Amygdala (tissue), 56 donors: ENCODE results near the gene TP53BP2.
"Not testable (repeated sequence)": the region's sequence is repeated elsewhere in the genome, so short reads cannot be mapped to it uniquely, and the experiment has no call there.

ENCODE experiments used
- DNase-seq, 56 donors: peaks; one replicate each; lab custom pipeline; 2025; lab: John Stamatoyannopoulos, UW

TP53BP2 gene

DNA sequence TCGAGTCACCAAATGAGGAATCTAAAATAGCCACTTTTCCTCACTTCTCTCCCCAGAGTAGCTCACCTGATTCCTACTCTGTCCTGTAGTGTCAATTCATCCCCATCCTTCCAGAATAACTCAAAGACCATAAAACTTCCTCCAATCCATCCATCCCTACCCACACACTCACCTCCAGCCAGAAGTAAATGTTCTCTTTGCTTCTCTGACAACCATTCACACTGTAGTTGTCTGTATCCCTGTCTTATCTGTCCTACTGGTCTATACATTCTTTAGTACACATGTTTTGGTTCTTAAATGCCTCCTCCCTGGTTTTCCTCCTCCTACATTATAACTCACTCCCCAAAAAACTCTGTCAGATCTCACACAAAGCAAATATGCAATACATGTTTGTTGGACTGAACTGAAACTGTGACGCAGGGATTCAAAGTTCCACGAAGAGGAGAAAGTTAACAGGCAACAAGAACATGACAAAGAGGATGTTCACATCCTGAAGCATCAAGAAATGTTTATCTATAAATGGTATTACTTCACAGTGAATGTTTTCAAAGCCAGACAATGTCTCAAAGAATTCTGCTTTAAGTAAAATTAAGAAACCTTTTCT, 11.0 kb downstream of the TP53BP2 start:
- no peak for DNase-seq

DNA sequence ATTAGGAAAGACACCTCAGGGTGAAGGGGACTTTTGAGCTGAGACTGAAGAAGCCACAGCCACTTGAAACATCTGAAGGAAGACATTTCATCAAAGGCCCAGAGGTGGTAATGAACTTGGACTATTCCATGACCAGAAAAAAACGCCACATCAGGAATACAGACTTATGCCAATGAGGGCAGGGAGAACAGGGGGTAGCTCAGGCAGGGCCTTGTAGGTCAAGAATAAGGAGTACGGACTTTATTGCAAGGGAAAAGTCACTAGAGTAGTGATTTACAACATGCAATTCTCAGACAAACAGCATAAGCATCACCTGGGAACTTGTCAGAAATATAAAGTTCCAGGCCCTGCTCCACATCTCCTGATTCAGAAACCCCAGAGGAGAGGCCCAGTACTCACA, 11.8 kb downstream of the TP53BP2 start:
- no peak for DNase-seq

DNA sequence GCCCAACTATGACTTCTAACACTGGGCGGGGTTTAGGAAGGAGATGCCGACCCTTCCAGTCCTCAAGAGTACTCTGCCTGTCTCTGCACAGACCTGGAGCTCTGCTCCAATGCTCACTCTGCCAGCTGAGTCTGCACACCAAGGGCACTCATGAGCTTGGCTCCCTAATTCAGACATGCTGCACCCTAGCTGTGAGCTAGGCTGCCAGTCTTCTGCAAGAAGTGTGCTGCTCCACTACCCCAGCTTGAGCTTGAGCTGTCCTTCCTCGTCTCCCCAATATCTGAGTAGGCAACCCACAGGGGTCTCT, 13.2 kb downstream of the TP53BP2 start:
- DNase-seq, result peak in 14 of 56 donors; percentile 5 to 51 (median 14)

DNA sequence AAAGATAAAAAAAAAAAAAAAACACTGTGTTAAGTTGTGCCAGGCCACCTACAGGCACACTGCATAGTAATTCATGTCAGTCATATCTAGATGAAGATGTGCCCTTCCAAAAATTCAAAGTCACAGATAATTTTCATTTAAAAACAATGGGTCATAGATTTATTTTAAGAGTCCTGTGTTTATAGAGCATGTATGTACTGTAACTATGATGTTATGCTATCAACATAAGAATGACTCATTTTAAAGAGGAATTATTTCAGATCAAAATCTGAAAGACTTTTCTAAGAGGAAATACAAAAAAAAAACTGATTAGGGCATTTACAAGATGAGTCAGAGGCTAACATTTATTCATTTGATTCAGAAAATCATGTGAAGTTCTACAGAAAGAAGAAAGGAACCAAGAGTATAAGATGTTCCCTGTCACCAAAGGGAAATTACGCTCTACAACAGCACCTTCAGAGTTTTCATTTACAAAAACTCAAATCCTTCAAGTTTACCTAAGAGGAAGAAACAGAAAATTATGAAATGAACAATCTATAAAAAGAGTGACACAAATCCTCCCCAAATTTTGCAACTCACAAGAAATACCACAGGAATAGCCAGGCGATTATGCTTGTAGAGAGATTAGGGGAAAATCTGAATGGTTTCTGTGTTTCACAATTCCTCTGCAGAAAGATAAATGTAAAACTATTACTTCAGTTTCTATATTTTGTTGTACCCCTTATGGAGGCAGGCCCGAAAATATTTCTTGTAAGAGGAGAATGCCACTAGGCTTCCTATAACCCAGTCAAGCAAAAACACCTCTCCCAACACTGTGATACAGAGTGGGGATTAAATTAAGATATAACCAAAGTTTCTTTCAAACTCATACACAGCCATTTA, 13.8 kb downstream of the TP53BP2 start:
- DNase-seq, result no peak

DNA sequence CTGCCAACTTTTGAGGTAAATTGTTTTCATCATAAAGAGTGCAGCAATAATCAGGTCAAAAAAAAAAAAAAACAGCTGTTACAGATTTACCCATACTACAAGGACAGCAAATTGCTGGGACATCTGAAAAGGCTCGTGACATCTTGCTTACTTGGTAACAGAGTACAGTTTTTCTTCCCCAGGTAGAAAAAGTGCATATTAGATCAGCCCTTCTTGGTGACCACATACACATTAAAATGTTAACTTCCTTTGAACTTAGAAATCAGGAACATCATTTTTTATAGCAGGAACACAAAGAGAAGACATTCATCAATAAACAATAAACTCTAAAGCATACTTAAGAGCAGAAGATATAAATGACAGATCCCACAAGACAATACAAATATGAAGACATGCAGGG, 16.1 kb downstream of the TP53BP2 start:
- no peak for DNase-seq

DNA sequence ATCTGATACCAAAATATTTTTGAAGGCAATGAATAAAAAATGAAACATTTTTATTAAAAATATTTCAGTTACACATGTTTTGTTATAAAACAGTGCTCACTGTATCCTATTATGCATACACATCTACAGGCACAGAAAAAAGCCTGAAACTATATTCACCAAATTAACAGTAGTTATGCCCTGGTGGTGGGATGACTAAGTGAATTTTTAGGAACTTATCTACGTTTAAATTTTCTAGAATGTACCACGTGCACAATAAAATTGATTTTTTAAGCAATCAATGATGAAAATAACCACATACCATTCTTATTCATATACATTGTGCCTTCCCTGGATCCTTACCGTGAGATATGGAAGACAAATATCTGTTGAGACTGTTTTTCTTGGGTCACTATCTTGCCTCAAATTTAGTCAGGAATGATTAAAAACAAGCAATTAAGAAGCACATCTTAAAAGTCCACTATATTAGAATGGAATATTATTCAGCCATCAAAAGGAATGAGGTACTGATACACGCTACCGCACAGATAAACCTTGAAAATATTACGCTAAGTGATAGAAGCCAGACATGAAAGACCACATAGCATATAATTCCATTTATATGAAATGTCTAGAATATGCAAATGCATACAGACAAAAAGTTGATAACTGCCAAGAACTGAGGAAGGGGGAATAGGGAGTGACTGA, 17.4 kb downstream of the TP53BP2 start:
- DNase-seq, result no peak

DNA sequence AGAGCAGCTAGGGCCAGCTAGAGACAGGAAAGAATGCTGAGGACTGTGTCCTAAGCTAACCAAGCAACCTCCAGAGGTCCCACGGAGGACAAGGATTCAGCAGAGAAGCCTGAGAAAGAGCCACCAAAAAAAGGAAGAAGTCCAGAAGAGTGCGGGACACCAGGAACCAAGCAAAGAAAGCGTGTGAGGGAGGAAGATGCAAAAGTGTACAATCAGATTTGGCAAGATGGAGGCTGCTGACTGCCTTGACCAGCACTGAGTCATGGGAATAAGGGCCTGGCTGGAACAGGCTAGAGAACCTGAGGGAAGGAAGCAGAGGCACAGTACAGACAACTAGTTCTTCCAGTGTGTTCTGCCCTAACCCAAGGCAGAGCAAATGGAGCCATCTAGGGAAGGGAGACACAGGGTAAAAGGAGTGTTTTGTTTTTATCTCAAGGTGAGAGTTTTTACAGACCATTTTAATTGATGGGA, 18.5 kb downstream of the TP53BP2 start:
- no peak for DNase-seq

DNA sequence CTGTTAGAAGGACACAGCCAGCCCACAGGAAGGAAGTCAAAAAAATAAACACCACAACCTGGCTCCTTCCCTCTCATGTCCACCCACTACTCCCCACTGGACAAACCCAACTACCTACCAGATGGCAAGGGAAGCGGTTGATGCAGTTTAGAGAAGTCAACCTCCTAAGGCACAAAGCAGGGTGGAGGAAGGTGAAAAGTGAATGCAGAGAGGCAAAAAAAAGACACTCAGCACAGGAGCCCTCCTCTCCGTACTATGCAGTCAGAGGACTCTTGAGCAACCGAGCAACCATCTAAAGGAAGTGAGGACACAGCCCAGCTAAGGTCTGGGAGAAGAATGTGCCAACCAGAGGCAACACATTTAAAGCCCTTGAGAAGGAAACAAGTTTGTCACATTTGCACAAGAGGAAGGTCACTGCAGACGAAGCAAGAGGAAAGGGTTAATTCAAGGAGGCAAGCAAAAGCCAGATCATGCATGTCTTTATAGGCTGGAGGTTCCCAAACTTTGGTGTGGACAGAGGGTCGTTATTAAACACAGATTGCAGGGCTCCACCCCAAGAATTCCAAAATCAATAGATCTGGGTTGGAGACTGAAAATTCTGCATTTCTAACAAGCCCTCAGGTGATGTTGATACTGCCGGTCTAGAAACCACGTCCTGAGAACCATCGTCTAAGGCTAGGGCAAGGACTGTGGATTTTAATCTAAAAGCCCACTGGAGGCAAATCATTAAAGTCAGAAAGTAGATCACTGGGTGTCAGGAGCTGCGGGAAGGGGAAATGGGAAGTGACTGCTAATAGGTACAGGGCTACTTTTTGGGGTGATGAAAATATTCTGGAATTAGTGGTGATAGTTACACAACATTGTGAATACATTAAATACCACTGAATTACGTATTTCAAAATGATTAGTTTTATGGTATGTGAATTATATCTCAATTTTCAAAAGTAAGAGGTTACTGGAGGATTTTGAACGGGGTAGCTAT, 19.7 kb downstream of the TP53BP2 start:
- DNase-seq, result no peak

DNA sequence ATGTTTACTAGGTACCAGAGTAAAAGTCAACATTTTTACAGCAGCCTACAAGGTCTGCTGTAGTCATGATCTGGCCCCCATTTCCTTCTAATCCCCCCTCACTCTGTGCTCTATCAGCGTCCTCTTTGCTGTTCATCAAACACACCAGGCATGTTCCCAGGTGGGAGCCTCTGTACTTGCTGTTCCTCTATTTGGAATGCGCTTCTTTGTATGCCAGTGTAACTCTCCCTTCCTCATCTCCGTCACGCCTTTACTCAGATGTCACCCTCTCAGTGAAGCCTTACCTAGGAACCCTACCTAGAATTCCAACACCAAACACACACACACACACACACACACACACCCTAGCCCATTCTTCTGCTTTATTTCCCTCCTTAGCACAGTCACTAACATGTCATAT, 21.0 kb downstream of the TP53BP2 start:
- no peak for DNase-seq

DNA sequence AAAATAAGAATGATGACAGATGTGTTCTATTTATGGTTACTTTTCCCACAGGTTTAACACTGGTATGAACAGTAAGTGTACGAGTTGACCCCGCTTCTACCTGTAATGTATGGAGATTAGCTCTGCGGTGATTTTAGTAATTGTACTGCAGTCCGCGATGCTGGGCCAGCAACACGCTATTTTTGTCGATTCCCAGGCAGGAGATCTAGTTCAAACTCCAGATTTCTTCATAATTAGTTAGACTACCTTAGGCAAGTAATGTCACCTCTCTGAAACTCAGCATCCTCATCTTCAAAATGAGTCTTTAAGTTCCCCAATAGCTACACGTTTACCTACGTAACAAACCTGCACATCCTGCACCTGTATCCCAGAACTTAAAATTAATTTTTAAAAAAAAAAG, 21.5 kb downstream of the TP53BP2 start:
- DNase-seq, result no peak

DNA sequence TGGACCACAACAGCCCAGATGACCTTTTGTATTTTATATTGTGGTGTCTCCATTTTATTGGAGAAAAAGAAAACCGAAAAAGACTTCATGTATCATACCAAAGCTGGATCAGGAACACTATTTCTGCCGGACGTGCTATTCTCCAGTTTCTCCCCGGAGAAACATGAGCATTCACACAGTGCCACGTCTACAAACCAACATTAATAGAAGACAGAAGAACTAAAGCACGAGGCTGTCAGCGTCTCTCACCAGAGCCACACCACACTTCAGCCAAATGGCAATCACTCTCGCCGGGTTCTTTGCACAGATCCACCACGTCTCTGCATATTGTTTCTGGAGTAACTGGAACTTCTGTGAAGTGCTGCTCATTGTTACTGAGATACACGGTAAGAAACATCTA, 24.8 kb downstream of the TP53BP2 start:
- no peak for DNase-seq

DNA sequence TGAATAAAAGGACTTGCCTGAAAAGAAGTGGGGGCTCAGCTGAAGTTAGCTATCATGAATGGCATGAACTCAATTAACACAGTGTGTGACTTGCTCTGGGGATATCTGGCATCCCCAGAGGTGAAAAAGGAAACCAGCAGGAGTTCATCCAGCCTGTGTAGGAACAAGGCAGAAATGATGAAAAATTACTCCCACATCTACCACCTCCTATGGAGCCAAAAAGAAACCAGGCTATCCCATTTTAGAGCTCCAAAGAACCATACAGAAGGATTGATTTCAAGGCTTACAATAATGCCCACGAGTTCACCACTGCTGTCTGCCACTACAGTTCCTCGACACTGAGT, 25.3 kb downstream of the TP53BP2 start:
- DNase-seq, result no peak

DNA sequence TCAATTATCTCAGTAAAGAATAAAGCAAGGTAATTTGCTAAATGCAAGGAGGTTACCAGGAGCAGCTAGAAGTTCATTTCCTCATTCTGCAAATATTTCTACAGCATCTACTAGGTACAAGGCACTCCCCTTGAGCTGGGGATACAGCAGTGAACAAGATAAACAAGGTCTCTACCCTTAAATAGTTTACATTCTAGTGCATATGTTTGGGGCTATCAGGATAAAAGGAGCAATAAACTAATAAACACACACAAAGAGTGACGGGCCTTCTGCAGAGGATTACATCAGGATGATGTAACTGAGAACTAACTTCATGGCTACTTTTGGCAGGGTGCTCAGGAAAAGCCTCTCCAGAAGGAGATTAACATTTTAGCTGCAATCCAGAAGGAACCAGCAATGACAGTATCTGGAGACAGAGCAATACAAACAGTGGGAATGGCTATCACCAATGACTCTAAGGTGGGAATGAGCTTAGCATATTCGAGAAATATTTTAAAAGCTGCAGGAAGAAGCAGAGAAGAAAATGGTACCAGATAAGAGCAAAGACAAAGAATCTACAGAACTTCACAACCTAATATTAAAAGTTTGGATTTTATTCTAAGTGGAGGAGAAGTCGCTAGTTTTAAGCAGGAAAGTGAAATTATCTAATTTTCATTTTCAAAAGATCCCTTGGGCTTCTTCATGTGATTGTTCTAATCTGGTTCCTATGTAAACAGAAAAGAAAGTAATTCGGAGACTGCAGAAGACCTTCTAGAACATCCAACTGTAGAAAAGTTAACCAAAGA, 25.8 kb downstream of the TP53BP2 start:
- DNase-seq, result no peak

DNA sequence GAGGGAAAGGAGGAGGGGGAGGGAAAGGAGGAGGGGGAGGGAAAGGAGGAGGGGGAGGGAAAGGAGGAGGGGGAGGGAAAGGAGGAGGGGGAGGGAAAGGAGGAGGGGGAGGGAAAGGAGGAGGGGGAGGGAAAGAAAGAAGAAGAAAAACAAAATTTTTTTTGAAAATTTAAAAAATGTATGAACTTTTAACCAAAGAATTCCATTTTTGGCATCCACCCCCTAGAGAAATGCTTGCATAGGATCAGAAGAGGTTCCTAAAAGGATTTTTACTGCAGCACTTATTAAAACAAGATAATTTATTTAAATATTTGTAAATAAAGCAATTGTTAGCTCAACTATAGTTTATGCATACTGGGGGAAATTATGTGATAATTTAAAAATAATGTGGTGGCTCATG, 28.5 kb downstream of the TP53BP2 start:
- not testable (repeated sequence) for DNase-seq

DNA sequence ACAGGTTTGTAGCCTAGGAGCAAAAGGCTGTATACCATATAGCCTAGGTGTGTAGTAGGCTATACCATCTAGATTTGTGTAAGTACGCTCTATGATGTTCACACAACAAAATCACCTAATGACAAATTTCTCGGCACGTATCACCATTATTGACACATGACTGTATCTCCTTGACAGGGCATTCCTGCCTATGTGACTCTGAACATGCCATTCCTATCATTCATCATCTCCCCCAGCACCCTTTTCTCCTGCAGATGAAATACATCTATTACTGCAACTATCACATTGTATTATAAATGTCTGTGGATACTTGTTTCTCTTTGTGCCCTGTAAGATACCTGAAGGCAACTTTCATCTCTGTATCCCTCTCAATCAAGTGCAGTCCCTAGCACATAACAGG, 29.9 kb downstream of the TP53BP2 start:
- DNase-seq, result no peak

DNA sequence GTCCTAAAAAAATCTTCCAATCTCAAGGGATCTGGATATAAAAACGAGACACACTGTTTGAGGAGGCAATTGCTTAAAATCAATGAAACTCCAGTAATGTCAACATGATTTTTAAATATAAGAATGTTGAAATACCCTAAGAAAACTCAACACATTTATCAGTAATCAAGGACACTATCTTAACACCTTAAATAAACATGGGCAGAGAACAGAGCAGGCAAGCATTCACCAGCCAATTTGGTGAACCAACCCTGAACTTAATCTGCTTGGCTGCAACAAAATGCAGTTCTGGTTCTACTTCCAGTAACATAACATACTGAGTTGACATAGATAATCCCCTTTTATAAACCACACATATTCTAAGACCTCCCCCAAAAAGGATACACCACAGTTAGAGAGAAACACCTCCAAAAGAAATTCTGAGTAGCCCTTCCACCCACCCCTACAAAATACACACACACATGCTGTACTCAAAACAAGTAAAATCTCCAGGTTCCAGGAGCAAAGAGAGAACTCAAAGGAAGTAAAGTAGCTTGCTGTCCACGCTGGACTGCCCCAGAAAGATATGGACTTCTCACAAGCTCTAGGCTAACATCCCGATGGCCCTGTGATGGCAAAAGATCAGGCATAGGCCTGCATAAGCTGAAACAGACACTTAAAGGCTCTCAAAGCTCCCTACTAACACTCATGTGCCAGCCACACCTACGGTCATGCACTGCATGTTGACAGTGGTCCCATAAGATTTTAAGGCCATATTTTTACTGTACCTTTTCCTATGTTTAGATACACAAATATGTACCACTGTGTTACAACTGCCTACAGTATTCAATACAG, 30.5 kb downstream of the TP53BP2 start:
- DNase-seq, result no peak

DNA sequence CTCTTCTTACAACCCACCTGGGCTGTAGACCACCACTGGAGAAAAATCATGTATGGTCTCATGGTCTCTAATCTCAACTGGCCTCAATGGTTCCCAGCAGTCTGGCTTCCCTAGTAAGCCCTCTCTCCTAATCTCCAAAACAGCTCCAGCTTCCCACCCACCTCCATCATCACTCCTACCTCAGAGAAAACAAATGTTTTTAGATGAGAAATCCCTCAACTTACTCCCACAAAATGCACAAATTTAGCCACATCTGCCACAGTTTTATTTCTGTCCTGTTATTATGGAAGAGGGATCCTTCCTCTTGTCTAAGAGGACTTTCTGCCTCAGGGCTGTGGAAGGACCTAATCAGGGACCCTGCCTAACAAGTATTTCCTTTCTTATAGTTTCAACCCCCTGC, 32.1 kb downstream of the TP53BP2 start:
- DNase-seq, result no peak

DNA sequence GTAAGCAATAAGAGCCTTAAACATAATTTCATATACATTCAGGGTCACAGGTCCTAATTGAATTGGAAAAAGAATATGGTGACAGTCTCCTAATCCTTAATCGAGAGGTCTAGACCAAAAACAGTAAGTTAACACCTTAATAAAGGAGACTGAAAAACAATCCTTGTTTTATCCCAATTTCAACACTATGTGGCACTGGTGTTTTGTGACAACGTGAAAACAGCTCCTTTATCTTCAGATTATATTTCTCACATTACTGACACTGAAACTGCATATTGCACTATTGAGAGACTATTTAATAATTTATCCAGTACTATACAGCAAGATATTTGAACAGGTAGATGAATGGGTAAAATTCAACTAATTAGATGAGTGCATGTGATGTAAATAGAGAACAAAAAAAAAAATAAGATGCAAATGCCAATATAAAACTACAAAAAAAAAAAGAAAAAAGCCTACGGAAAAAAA, 34.1 kb downstream of the TP53BP2 start:
- DNase-seq, result peak in 1 of 56 donors; percentile 40

DNA sequence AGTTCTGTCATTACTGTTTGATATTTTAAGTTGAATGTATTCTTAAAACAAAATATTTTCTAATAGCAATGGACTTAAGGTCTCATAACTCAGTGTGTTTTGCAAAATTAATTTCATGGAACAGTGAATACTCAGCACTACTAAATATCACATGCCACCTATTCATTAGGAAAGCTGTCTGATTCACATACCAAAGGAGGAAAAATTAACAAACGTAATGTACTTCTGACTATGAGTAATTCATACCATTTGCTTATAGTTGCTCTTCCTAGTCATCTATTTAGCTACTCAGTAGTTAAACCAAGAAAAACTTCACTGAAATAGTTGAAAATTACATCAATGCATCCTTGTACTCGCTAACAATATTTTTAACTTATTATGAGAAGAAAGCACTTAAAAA, 35.2 kb downstream of the TP53BP2 start:
- no peak for DNase-seq
